IPS-18a (cell line): ENCODE data around the gene ASF1B.
"Not testable (repeated sequence)": the region's sequence is repeated elsewhere in the genome, so short reads cannot be mapped to it uniquely, and the experiment has no call there.

Experiments used
- H3K27ac ChIP-seq: one replicate; pipeline ENCODE4 v1.5.1; 2013; ENCODE audit warnings: low read length
- H3K27me3 ChIP-seq: one replicate; pipeline ENCODE4 v1.6.1; 2013; ENCODE audit warnings: mild to moderate bottlenecking, low read length; ENCODE audit not compliant: control insufficient read depth, insufficient read depth
- H3K36me3 ChIP-seq: one replicate; pipeline ENCODE4 v1.6.1; 2013; ENCODE audit warnings: low read depth, low read length; ENCODE audit not compliant: control insufficient read depth
- H3K4me1 ChIP-seq: one replicate; pipeline ENCODE4 v1.6.1; 2013; ENCODE audit warnings: low read depth, low read length; ENCODE audit not compliant: control insufficient read depth
- H3K4me3 ChIP-seq: one replicate; pipeline ENCODE4 v1.5.1; 2013; ENCODE audit warnings: low read length
- H3K9ac ChIP-seq: one replicate; pipeline ENCODE4 v1.6.1; 2013; ENCODE audit warnings: mild to moderate bottlenecking, low read length, moderate library complexity
- H3K9me3 ChIP-seq: one replicate; pipeline ENCODE4 v1.6.1; 2013; ENCODE audit warnings: low read depth, low read length; ENCODE audit not compliant: control insufficient read depth

Gene ASF1B

DNA sequence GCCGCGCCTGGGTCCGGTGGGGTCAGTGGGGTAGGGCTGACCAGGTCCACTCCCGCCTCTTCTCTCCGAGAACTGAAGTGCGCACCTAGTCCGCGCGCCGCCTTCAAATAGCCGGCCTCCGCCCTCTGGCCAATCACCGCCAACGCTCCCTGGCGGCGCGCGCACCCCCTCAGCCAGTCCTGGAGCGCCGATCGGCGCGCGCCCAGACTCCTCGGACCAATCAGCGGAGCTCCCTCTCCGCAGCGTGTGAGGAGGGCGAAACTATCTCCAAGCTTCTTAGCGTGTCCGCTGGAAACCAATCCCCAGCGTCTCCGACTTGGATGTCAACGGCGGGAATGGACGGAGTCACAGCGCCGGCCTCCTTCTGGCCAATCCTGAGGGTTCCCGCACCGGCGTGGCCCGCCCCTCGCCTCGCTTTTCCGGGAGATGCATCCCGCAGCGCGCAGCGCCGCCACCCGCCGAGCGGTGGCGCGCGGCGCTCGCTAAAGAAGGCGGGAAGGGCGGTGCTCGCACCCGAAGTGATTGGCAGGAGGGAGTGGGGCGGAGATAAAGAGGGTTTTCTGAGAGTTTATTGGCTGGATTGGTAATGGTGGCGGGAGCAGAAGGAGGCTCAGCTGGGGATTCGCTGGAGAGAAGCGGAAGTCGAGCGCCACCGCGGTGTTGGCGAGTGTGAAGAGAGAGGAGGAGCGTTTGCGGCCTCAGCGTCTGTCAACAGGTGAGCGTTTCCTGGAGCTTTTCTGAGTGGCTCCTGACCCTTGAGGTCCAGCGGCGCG, at the start of gene ASF1B:
Gene ASF1B (minus strand): TSS at position 81 of the 773 bp plus-strand sequence. CDS start 133 bp downstream, outside the sequence.
- no peaks in the 10 kb centered on the region for H3K9me3 ChIP-seq
- peak within 1 kb of the TSS; percentile 78 for H3K4me3 ChIP-seq
- no peak within 1 kb of the TSS for H3K27ac ChIP-seq
- H3K9ac ChIP-seq: peak within 1 kb of the TSS; percentile 58
- no peaks in the 10 kb centered on the region for H3K36me3 ChIP-seq
- H3K27me3 ChIP-seq: no peaks in the 10 kb centered on the region
- no peaks in the 10 kb centered on the region for H3K4me1 ChIP-seq

DNA sequence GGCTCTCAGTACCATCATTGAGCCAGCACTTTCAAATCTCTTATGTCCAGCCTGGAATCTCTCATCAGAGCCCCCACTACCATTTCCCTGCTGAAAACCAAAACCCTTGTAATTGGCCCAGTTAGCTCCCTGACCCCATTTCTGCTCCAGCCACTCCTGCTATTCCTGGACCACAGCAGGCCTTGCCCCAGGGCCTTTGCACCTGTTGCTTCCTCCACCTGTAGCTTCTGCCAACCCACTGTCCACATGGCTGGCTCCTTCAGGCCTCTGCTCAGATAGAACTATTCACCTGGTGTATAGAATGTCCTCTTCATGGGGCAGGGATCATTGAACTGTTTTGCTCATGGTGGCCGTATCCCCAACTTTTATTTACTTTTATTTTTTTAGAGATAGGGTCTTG, 49.3 kb upstream of the ASF1B start:
- not testable (repeated sequence) for H3K27me3 ChIP-seq, H3K4me3 ChIP-seq, H3K4me1 ChIP-seq, H3K9me3 ChIP-seq, H3K9ac ChIP-seq, H3K27ac ChIP-seq, H3K36me3 ChIP-seq

DNA sequence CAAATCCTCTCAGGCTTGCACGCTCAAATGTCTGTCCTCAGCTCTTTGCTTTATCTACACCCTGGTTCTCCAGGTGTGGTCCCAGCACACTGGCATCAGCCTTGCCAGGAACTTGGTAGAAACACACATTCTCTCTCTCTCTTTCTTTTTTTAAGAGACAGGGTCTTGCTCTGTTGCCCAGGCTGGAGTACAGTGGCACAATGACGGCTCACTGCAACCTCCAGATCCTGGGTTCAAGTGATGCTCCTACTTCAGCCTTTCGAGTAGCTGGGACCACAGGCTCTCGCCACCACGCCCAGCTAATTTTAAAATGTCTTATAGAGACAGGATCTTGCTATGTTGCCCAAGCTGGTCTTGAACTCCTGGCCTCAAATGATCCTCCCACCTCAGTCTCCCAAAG, 48.8 kb upstream of the ASF1B start:
- no peaks in the 10 kb centered on the region for H3K27me3 ChIP-seq
- H3K9me3 ChIP-seq: no peaks in the 10 kb centered on the region
- H3K27ac ChIP-seq: no peak overlapping the region
- H3K36me3 ChIP-seq: peaks cover 4% of the 10 kb centered on the region
- no peak overlapping the region for H3K4me3 ChIP-seq
- no peaks in the 10 kb centered on the region for H3K4me1 ChIP-seq
- no peak overlapping the region for H3K9ac ChIP-seq

DNA sequence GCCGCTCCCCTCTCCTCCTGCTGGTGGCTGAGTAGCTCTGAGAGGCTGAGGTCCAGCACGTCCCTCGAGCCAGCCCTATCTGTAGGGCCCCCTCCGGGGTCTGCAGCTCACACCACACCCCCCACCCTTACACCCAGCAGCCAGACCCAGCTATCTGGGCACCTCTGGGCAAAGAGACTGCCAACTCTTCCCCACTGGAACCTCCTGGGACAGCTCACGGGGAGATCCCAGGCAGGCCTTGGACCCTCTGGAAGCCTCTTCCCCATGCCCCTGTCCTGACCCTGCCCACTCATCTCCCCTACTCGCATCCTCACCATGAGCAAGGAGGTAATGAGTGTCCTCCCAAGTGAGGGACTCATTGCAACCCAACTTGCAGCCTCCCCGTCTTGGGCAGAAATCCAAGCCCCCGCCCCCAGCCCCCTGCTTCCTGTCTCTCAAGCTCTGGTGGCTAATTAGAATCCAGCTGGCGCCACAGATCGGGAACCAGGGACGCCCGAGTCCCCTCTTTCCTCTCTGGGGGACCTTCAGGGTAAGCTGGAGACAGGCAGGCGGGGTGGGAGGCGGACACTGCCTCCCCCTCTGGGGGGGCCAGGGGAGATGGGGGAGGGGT, 47.5 kb upstream of the ASF1B start:
- Histone ChIP-seq H3K4me3 (no peak overlapping the region), H3K27ac (no peak overlapping the region), H3K27me3 (no peaks in the 10 kb centered on the region), H3K9me3 (no peaks in the 10 kb centered on the region), H3K4me1 (no peaks in the 10 kb centered on the region), H3K36me3 (no peaks in the 10 kb centered on the region), H3K9ac (no peak overlapping the region)

DNA sequence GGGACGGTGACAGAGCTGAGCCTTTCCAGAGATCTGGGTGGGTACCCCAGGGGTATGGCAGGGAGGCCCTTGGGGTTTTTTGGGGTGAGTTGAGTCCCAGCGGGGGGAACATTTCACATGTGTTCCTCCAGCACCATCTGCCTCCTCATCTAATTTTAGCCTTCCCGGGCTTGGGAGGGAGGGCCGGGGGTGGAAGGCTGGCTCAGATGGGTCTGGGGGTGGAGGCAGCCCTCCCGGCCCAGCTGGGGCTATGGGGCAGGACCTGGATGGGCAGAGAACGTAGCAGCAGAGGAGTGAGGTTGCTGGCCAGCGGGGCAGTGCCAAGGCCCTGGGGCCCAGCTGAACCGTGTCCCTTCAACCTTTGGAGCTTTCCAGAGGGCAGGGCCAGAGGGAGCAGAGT, 46.1 kb upstream of the ASF1B start:
- no peak overlapping the region for H3K4me3 ChIP-seq
- H3K27ac ChIP-seq: no peak overlapping the region
- peaks cover 7% of the 10 kb centered on the region for H3K36me3 ChIP-seq
- H3K9me3 ChIP-seq: no peaks in the 10 kb centered on the region
- H3K9ac ChIP-seq: no peak overlapping the region
- H3K27me3 ChIP-seq: no peaks in the 10 kb centered on the region
- no peaks in the 10 kb centered on the region for H3K4me1 ChIP-seq

DNA sequence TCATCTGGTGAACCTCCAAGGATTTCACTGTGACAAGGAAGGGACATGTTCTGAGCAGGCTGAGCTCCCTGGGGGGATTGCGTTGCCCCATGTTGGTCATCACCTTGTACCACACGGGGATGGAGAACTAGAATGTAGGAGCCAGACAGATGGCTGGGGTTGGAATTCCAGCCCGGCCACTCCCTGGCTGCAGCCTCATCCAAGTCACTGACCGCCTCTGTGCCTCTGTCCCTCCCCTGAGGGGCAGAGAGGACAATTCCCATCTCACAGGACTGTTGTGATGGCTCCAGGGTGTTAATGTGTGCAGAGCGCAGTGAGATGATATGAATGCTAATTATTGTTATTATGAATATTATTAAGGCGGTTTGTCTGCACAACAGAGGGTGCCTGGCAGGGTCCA, 45.5 kb upstream of the ASF1B start:
- Histone ChIP-seq H3K4me3 (no peak overlapping the region), H3K9me3 (no peaks in the 10 kb centered on the region), H3K4me1 (no peaks in the 10 kb centered on the region), H3K27ac (no peak overlapping the region), H3K27me3 (no peaks in the 10 kb centered on the region), H3K9ac (no peak overlapping the region), H3K36me3 (peaks cover 13% of the 10 kb centered on the region)

DNA sequence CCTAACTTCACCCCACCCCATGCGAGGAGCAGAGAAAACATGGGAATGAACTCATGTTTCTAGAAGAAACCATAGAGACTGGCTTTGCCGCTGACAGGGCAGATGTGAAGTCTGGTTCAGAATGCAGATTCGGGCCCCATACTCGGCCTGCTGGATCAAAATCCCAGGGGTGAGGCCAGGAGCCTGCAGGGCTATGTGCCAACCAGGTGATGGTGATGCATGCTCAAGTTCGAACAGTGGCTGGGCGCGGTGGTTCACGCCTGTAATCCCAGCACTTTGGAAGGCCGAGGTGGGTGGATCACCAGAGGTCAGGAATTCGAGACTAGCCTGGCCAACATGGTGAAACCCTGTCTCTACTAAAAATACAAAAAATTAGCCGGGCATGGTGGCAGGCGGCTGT, 44.8 kb upstream of the ASF1B start:
- H3K9ac ChIP-seq, H3K4me1 ChIP-seq, H3K27ac ChIP-seq, H3K9me3 ChIP-seq, H3K27me3 ChIP-seq, H3K4me3 ChIP-seq: not testable (repeated sequence)
- peaks cover 19% of the 10 kb centered on the region for H3K36me3 ChIP-seq

DNA sequence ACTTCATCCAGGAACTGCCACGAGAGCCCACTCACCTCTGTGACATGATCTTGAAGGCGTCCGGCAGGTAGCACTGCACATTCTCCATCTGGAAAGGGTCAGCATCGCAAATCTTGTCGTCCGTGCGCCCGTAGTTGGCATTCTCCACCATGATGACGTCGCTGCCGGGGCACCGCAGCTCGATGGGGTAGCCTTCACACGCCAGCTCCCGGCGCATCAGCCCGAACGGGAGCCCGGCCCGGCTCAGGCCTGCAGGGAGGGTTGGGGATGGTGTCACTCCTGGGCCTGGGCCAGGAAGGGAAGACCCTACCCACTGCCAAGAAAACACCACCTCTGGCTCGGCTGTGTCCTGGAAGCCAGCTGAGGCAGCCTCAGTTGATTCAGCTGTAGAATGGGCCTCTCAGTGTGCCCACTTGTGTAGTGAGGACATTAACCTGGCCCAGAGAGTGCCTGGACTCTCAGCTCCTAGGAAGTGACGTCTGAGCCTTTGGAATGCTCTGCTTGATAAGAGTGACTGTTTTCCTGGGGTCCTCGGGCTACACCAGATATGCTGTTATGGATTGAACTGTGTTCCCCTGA, 41.2 kb upstream of the ASF1B start:
- Histone ChIP-seq H3K4me3 (no peak overlapping the region), H3K9me3 (no peaks in the 10 kb centered on the region), H3K27ac (no peak overlapping the region), H3K4me1 (no peaks in the 10 kb centered on the region), H3K36me3 (peaks cover 47% of the 10 kb centered on the region), H3K9ac (no peak overlapping the region), H3K27me3 (no peaks in the 10 kb centered on the region)

DNA sequence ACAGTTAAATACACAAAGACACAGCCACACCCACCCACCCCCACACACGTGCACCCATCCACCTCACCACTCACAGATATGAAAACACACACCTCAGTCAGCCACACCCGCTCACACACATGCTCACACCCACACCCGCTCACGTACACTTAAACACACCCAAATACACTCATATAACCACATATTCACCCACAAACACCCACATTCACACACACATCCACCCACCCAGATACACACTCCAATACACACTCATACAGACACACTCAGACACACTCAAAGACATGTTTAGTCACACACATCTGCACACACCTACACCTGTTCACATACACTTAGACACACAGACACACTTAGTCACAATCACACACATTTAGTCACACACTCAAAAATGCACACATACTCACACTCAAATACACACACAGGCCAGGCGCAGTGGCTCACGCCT, 39.0 kb upstream of the ASF1B start:
- peaks cover 64% of the 10 kb centered on the region for H3K36me3 ChIP-seq
- H3K4me3 ChIP-seq: no peak overlapping the region
- no peak overlapping the region for H3K9ac ChIP-seq
- no peak overlapping the region for H3K27ac ChIP-seq
- no peaks in the 10 kb centered on the region for H3K4me1 ChIP-seq
- no peaks in the 10 kb centered on the region for H3K9me3 ChIP-seq
- H3K27me3 ChIP-seq: no peaks in the 10 kb centered on the region

DNA sequence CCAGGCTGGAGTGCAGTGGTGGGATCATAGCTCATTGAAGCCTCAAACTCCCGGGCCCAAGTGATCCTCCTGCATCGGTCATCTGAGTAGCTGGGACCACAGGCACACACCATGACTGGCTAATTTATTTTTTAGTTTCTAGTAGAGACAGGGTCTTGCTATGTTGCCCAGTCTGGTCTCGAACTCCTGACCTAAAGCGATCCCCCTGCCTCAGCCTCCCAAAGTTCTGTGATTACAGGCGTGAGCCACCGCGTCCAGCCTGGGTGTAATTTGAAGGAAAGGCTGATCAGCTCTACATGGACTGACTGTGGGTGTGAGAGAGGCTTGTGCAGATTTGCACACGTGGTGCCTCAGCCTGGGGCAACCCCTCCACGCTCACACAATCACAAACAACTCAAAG, 38.5 kb upstream of the ASF1B start:
- Histone ChIP-seq H3K4me1 (no peaks in the 10 kb centered on the region), H3K27me3 (no peaks in the 10 kb centered on the region), H3K4me3 (no peak overlapping the region), H3K36me3 (peaks cover 69% of the 10 kb centered on the region), H3K9ac (no peak overlapping the region), H3K9me3 (no peaks in the 10 kb centered on the region), H3K27ac (no peak overlapping the region)

DNA sequence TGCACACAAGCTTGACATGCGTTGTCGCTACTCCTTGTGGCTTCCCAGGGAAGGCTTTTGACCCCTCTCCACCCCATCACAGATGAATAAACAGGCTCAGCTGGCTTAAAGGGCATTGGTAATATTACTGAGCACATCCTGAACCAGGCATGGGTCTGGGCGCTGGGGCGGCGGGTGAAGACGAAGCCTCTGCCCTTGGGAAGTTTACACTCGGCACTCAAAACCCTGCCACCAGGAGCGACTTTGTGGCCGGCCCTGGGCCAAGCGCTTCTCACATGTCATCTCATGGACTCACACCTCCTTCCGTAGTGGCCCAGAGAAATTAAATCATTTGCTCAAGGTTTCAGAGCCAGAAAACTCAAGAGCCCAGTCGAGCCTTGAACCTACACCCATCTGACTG, 32.6 kb upstream of the ASF1B start:
- H3K4me1 ChIP-seq: no peaks in the 10 kb centered on the region
- no peaks in the 10 kb centered on the region for H3K27me3 ChIP-seq
- H3K9me3 ChIP-seq: no peaks in the 10 kb centered on the region
- H3K36me3 ChIP-seq: peaks cover 56% of the 10 kb centered on the region
- H3K9ac ChIP-seq: no peak overlapping the region
- no peak overlapping the region for H3K4me3 ChIP-seq
- H3K27ac ChIP-seq: no peak overlapping the region
